ENCODE data around the gene ZEB2.

Gene ZEB2

DNA sequence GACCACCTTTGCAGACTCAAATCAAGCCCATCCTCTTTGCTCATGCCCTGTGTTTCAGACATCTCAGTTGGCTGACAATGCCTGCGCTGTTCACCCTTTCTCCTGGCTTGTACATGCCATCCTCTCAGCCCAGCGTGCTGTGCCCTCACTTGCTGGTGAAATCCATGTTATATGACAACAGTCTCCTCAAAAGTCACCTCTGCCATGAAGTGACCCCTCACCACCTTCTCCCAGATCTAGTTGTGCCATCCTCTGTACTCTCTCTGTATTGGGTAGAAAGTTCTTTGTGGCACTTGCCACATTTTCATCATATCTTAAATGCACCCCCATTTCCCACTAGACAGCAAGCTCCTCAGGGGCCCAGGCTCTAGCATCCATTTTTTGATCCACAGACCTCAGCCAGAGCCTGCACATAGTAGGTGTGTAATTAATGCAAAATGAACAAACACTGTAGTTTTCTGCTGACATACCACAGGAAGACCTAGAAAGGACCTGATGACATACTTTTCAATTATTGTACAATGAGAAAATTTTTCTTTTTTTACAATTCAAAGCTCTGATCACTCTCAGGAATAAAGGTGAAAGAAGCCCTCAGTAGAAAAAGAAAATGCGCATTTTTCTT is 22.8 kb downstream of the ZEB2 start:
- TF ChIP-seq CTCF (IDR thresholded peaks at IDR 0.05): no peak

DNA sequence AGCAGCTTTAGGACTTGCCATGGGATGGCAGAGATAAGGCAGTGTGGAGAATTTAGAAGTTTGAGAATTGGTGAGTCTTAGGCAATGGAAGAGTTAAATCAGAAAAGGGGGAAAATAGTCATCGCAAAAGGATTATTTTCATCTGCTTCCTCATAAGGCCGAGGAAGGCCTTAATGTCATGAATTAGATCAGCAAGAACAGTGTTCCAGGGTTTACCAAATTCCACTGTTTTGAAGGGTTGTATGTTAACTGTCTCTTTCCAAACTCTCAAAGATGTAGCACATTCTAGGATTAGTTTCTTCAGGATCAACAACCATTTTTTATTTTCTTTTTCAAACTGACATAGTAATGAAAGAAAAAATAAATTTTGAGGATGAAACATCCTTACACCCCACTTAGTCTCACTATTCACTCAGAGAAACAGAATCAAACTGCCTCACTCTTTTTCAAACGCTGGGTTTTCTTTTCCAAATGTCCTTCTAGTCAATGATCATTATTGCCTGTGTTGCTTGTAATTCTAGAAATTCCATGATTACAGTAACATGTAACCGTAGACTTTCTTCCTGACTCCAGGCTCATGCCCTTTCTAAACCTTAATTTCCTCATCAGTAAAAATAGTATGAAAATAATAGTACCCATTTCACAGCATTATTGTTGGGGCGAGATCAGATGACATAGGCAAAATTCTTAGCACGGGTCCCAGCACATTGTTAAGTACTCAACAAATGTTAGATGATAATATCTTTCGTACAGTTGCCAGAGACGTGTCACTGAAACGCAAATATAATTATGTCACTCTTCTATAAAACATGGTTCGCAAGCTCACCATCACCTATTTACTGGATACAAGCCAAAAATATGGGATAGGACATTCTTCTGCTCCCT is 23.6 kb downstream of the ZEB2 start:
- TF ChIP-seq CTCF (IDR thresholded peaks at IDR 0.05): no peak

- TF ChIP-seq CTCF (IDR thresholded peaks at IDR 0.05): no peak
Measured at GRCh38 chr2:144495227-144496091, 24.5 kb downstream of the ZEB2 start.

GRCh38 chr2:144493027-144493809 is 26.7 kb downstream of the ZEB2 start:
- no peak for TF ChIP-seq CTCF (IDR thresholded peaks at IDR 0.05)

DNA sequence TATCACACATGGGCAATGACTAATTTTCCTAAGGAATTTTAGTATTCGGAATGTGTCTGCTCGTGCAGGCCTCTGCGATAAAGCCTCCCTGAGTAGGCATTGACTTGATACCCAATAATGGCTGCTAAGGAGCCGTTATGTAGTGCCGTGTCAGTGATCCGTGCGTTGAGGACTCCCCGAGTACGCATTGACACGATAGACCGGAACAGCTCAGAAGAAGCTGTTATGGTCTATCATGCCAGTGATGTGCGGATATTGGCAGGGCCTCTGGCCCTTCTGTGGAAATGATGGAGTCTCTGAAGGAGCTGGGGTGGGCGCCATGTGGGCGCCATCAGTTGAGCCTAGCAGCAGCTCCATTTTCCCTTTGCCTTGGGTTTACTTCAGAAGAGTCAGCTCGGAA is 29.1 kb downstream of the ZEB2 start:
- no peak for TF ChIP-seq CTCF (IDR thresholded peaks at IDR 0.05)

- TF ChIP-seq CTCF (IDR thresholded peaks at IDR 0.05): no peak
Measured at GRCh38 chr2:144490017-144490416, 29.9 kb downstream of the ZEB2 start.

All from LNCAP (cell line).